Epithelial cell of esophagus (primary cell): ENCODE results near the gene FCF1.
A peak's percentile ranks its signal among the peaks of the same experiment; 100 is the strongest.

Experiments
- DNase-seq: peaks from one replicate; pipeline ENCODE4 v3.0.0; 2010; ENCODE audit warnings: low read depth
- H3K4me3 ChIP-seq: 2 replicates; pipeline ENCODE4 v1.5.1; 2011; ENCODE audit warnings: mild to moderate bottlenecking, low read length, control low read depth
- CTCF ChIP-seq: IDR thresholded peaks from 2 replicates; pipeline ENCODE4 v1.5.1; 2011; ENCODE audit warnings: low read depth, mild to moderate bottlenecking, low read length, control low read depth, inconsistent platforms; ENCODE audit not compliant: insufficient read depth; ENCODE audit errors: missing control alignments

Gene FCF1

GRCh38 chr14:74697543-74697942 is 15.4 kb upstream of the FCF1 start:
- TF ChIP-seq CTCF, result no peak
- H3K4me3 ChIP-seq, result no peak overlapping the region
- peak; percentile 62 for DNase-seq

GRCh38 chr14:74697976-74698375 is 15.0 kb upstream of the FCF1 start:
- DNase-seq, result no peak
- no peak for TF ChIP-seq CTCF
- H3K4me3 ChIP-seq, result no peak overlapping the region

- TF ChIP-seq CTCF, result no peak
- no peak overlapping the region for H3K4me3 ChIP-seq
- peak; percentile 44 for DNase-seq
Observed at GRCh38 chr14:74698465-74698864, 14.5 kb upstream of the FCF1 start.

- H3K4me3 ChIP-seq, result no peak overlapping the region
- DNase-seq, result no peak
- no peak for TF ChIP-seq CTCF
Observed at GRCh38 chr14:74702293-74702692, 10.7 kb upstream of the FCF1 start.

- DNase-seq, result no peak
- no peak for TF ChIP-seq CTCF
- H3K4me3 ChIP-seq, result no peak overlapping the region
Observed at GRCh38 chr14:74703043-74703442, 9.9 kb upstream of the FCF1 start.

- DNase-seq, result no peak
- no peak overlapping the region for H3K4me3 ChIP-seq
- no peak for TF ChIP-seq CTCF
Observed at GRCh38 chr14:74704656-74705055, 8.3 kb upstream of the FCF1 start.

- no peak overlapping the region for H3K4me3 ChIP-seq
- DNase-seq, result no peak
- TF ChIP-seq CTCF, result no peak
Observed at GRCh38 chr14:74705613-74706500, 7.1 kb upstream of the FCF1 start.
